HG03378 (cell line): ENCODE results near the gene PIK3AP1.
"Not testable (repeated sequence)": the region's sequence is repeated elsewhere in the genome, so short reads cannot be mapped to it uniquely, and the experiment has no call there.

Experiments used
- ATAC-seq: cut with Tn5 transposase; IDR thresholded peaks from one replicate; pipeline ENCODE4 v1.9.1; 2021; ENCODE audit warnings: mild to moderate bottlenecking, moderate library complexity; ENCODE audit not compliant: unreplicated experiment

The PIK3AP1 gene

GRCh38 chr10:96548589-96548988, 171.7 kb downstream of the PIK3AP1 start:
- no peak for ATAC-seq

DNA sequence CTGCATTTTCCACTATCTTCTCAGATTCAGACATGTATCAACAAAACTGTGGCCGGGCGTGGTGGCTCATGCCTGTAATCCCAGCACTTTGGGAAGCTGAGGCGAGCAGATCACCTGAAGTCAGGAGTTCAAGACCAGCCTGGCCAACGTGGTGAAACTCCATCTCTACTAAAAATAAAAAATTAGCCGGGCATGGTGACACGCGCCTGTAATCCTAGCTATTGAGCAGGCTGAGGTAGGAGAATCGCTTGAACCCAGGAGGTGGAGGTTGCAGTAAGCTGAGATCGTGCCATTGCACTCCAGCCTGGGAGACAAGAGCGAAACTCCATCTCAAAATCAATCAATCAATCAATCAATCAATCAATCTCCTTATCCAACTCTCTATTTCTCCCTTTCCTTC, 174.8 kb downstream of the PIK3AP1 start:
- not testable (repeated sequence) for ATAC-seq
